Mesenchymal stem cell (in vitro differentiated cells and primary cell): Measurements from ENCODE around the gene ACTMAP.

ENCODE experiments used
- DNase-seq: peaks from one replicate; pipeline ENCODE4 v3.0.0-alpha.2; 2013
- H2AFZ ChIP-seq: one replicate; pipeline ENCODE4 v1.6.1; 2013; ENCODE audit warnings: low read depth, mild to moderate bottlenecking, control low read depth, inconsistent platforms, low read length, moderate library complexity
- H2AK5ac ChIP-seq: 2 replicates; pipeline ENCODE4 v1.6.1; 2013; ENCODE audit warnings: low read length, moderate library complexity, mild to moderate bottlenecking, inconsistent platforms; ENCODE audit not compliant: severe bottlenecking
- H2BK120ac ChIP-seq: one replicate; pipeline ENCODE4 v1.6.1; 2013; ENCODE audit warnings: low read depth, mild to moderate bottlenecking, inconsistent platforms, low read length, moderate library complexity
- H2BK12ac ChIP-seq, 2 experiments: one replicate each; pipeline ENCODE4 v1.6.1; 2013; ENCODE audit warnings: inconsistent platforms in 2 of 2, low read length in 2 of 2, mild to moderate bottlenecking in 2 of 2, moderate library complexity in 2 of 2, control low read depth in 1 of 2
- H2BK15ac ChIP-seq: one replicate; pipeline ENCODE4 v1.6.1; 2013; ENCODE audit warnings: mild to moderate bottlenecking, low read depth, inconsistent platforms; ENCODE audit not compliant: poor library complexity, severe bottlenecking
- H2BK5ac ChIP-seq: 2 replicates; pipeline ENCODE4 v1.6.1; 2013; ENCODE audit warnings: low read depth, mild to moderate bottlenecking, low read length, control low read depth, inconsistent platforms; ENCODE audit not compliant: poor library complexity, severe bottlenecking
- H3K14ac ChIP-seq, 2 experiments: one replicate each; pipeline ENCODE4 v1.6.1; 2013; ENCODE audit warnings: inconsistent platforms in 2 of 2, low read length in 2 of 2, control low read depth in 1 of 2, mild to moderate bottlenecking in 1 of 2, moderate library complexity in 1 of 2
- H3K18ac ChIP-seq, 2 experiments: one replicate each; pipeline ENCODE4 v1.6.1; 2013; ENCODE audit warnings: inconsistent platforms in 2 of 2, low read length in 2 of 2, control low read depth in 1 of 2, low read depth in 1 of 2, mild to moderate bottlenecking in 1 of 2
- H3K23ac ChIP-seq, 2 experiments: one replicate each; pipeline ENCODE4 v1.6.1; 2013; ENCODE audit warnings: inconsistent platforms in 2 of 2, low read length in 2 of 2, mild to moderate bottlenecking in 2 of 2, moderate library complexity in 2 of 2, control low read depth in 1 of 2
- H3K27ac ChIP-seq: 2 replicates; pipeline ENCODE4 v1.5.1; 2013; ENCODE audit warnings: mild to moderate bottlenecking, moderate library complexity, low read length, control low read depth, inconsistent platforms; ENCODE audit not compliant: poor library complexity, severe bottlenecking
- H3K27me3 ChIP-seq, 2 experiments: 2 replicates each; pipeline versions ENCODE4 v1.6.1 to v1.7.0; 2013; ENCODE audit warnings: low read length in 2 of 2, mild to moderate bottlenecking in 2 of 2, moderate library complexity in 2 of 2, control low read depth in 1 of 2, inconsistent platforms in 1 of 2; ENCODE audit not compliant: control insufficient read depth in 1 of 2, insufficient read depth in 1 of 2
- H3K36me3 ChIP-seq, 2 experiments: 2 replicates each; pipeline versions ENCODE4 v1.6.1 to v1.7.0; 2013; ENCODE audit warnings: low read length in 2 of 2, control low read depth in 1 of 2, inconsistent platforms in 1 of 2, low read depth in 1 of 2, mild to moderate bottlenecking in 1 of 2; ENCODE audit not compliant: insufficient read depth in 2 of 2, control insufficient read depth in 1 of 2
- H3K4ac ChIP-seq, 2 experiments: one replicate each; pipeline ENCODE4 v1.6.1; 2013; ENCODE audit warnings: inconsistent platforms in 2 of 2, low read length in 2 of 2, mild to moderate bottlenecking in 2 of 2, moderate library complexity in 2 of 2, control low read depth in 1 of 2, low read depth in 1 of 2
- H3K4me1 ChIP-seq: 2 replicates; pipeline ENCODE4 v1.6.1; 2013; ENCODE audit warnings: low read depth, low read length, control low read depth; ENCODE audit not compliant: control insufficient read depth, insufficient read depth
- H3K4me2 ChIP-seq: 2 replicates; pipeline ENCODE4 v1.6.1; 2013; ENCODE audit warnings: low read length, mild to moderate bottlenecking, inconsistent platforms; ENCODE audit not compliant: poor library complexity, severe bottlenecking
- H3K4me3 ChIP-seq, 2 experiments: 2 replicates each; pipeline versions ENCODE4 v1.5.1 to v1.7.0; 2013; ENCODE audit warnings: low read length in 2 of 2, mild to moderate bottlenecking in 2 of 2, control low read depth in 1 of 2, low read depth in 1 of 2; ENCODE audit not compliant: insufficient read depth in 1 of 2
- H3K79me1 ChIP-seq: replicated peaks from 2 replicates; pipeline ENCODE4 v1.6.1; 2013; ENCODE audit warnings: mild to moderate bottlenecking, control low read depth, low read length, inconsistent platforms; ENCODE audit not compliant: poor library complexity, severe bottlenecking
- H3K9ac ChIP-seq: 2 replicates; pipeline ENCODE4 v1.7.0; 2013; ENCODE audit warnings: mild to moderate bottlenecking, low read length, moderate library complexity
- H3K9me3 ChIP-seq: 2 replicates; pipeline ENCODE4 v1.7.0; 2013; ENCODE audit warnings: mild to moderate bottlenecking, low read length; ENCODE audit not compliant: control insufficient read depth
- H4K8ac ChIP-seq: one replicate; pipeline ENCODE4 v1.6.1; 2013; ENCODE audit warnings: inconsistent platforms, mild to moderate bottlenecking, low read length, moderate library complexity
- H4K91ac ChIP-seq: one replicate; pipeline ENCODE4 v1.6.1; 2013; ENCODE audit warnings: mild to moderate bottlenecking, low read length, inconsistent platforms
- WGBS: methylation state at CpG from one replicate; pipeline ENCODE4 v1.1.7; 2013; ENCODE audit warnings: mixed read lengths; 5-methylcytosine and 5-hydroxymethylcytosine counted together

Gene ACTMAP

GRCh38 chr19:40754611-40755247, 4.5 kb upstream of the ACTMAP start:
- Histone ChIP-seq H3K4ac (no peak overlapping the region), H2BK12ac (no peak overlapping the region), H4K91ac (peak overlapping the region; percentile 62), H3K23ac (no peak overlapping the region), H3K4me1 (peaks cover 31% of the 10 kb centered on the region), H3K36me3 (peaks cover 41 to 44% of the 10 kb centered on the region in 2 experiments), H3K9me3 (no peaks in the 10 kb centered on the region), H3K79me1 (peaks cover 17% of the 10 kb centered on the region), H2BK5ac (no peak overlapping the region), H2BK15ac (no peak overlapping the region), H4K8ac (no peak overlapping the region), H3K14ac (no peak overlapping the region), H3K4me3 (peak overlapping the region in 1 of 2 experiments; percentile 43), H3K18ac (peak overlapping the region in 1 of 2 experiments; percentile 50), H3K27me3 (no peaks in the 10 kb centered on the region), H2BK120ac (no peak overlapping the region), H3K27ac (no peak overlapping the region), H2AFZ (no peak overlapping the region), H3K4me2 (peak overlapping the region; percentile 23), H3K9ac (peak overlapping the region; percentile 52), H2AK5ac (peak overlapping the region; percentile 33)
- WGBS, result 90% methylated on average over 5 of the region's 9 CpGs
- peak; percentile 40 for DNase-seq

- Histone ChIP-seq H2BK5ac (no peak overlapping the region), H3K18ac (no peak overlapping the region), H3K9ac (peak overlapping the region; percentile 96), H2BK15ac (no peak overlapping the region), H2AK5ac (peak overlapping the region; percentile 35), H3K4me2 (peak overlapping the region; percentile 44), H3K27me3 (no peaks in the 10 kb centered on the region), H3K27ac (no peak overlapping the region), H3K9me3 (no peaks in the 10 kb centered on the region), H3K14ac (no peak overlapping the region), H3K4me3 (peak overlapping the region; percentile 45 to 94), H3K4me1 (peaks cover 43% of the 10 kb centered on the region), H4K8ac (no peak overlapping the region), H2BK12ac (no peak overlapping the region), H3K23ac (no peak overlapping the region), H4K91ac (no peak overlapping the region), H3K79me1 (peaks cover 27% of the 10 kb centered on the region), H3K4ac (peak overlapping the region in 1 of 2 experiments; percentile 67), H3K36me3 (peaks cover 26 to 28% of the 10 kb centered on the region in 2 experiments), H2AFZ (no peak overlapping the region), H2BK120ac (no peak overlapping the region)
- no peak for DNase-seq
- 88% methylated on average over 8 of the region's 12 CpGs for WGBS
These were observed 2.0 kb upstream of the ACTMAP start for GRCh38 chr19:40752257-40752781.

- Histone ChIP-seq H2AK5ac (peak within 1 kb of the TSS; percentile 100), H3K14ac (peak within 1 kb of the TSS in 1 of 2 experiments; percentile 23), H3K9ac (peak within 1 kb of the TSS; percentile 96), H3K4me3 (peak within 1 kb of the TSS; percentile 84 to 94), H3K4me1 (peaks cover 38% of the 10 kb centered on the region), H3K79me1 (peaks cover 22% of the 10 kb centered on the region), H3K27me3 (no peaks in the 10 kb centered on the region), H3K18ac (peak within 1 kb of the TSS; percentile 94 to 96), H3K4me2 (peak within 1 kb of the TSS; percentile 94), H4K91ac (peak within 1 kb of the TSS; percentile 97), H3K4ac (peak within 1 kb of the TSS; percentile 89 to 99), H3K23ac (peak within 1 kb of the TSS in 1 of 2 experiments; percentile 9), H2BK15ac (peak within 1 kb of the TSS; percentile 99), H2BK120ac (peak within 1 kb of the TSS; percentile 91), H4K8ac (peak within 1 kb of the TSS; percentile 99), H2AFZ (peak within 1 kb of the TSS; percentile 6), H3K36me3 (peaks cover 13 to 16% of the 10 kb centered on the region in 2 experiments), H3K9me3 (no peaks in the 10 kb centered on the region), H2BK12ac (peak within 1 kb of the TSS in 1 of 2 experiments; percentile 51), H2BK5ac (peak within 1 kb of the TSS; percentile 90), H3K27ac (peak within 1 kb of the TSS; percentile 92)
- DNase-seq, result peak; percentile 99
- under 1% methylated on average over 46 of the region's 46 CpGs for WGBS
These were observed 729 bp upstream of the ACTMAP start, which contains the start of gene SNRPA for GRCh38 chr19:40750874-40751537. TSS of gene SNRPA (plus strand) at chr19:40751203. CDS start at chr19:40751409, 206 bp downstream.

GRCh38 chr19:40747536-40747935, 2.7 kb downstream of the ACTMAP start:
- Histone ChIP-seq H4K91ac (no peak overlapping the region), H2BK120ac (no peak overlapping the region), H3K27me3 (no peaks in the 10 kb centered on the region), H3K4ac (no peak overlapping the region), H3K9ac (no peak overlapping the region), H2AFZ (no peak overlapping the region), H3K14ac (no peak overlapping the region), H3K36me3 (peaks cover 5 to 11% of the 10 kb centered on the region in 2 experiments), H2BK15ac (no peak overlapping the region), H3K4me3 (no peak overlapping the region), H3K18ac (no peak overlapping the region), H3K4me1 (peaks cover 36% of the 10 kb centered on the region), H3K23ac (no peak overlapping the region), H4K8ac (no peak overlapping the region), H3K9me3 (no peaks in the 10 kb centered on the region), H2AK5ac (no peak overlapping the region), H2BK5ac (no peak overlapping the region), H3K4me2 (no peak overlapping the region), H3K79me1 (peaks cover 24% of the 10 kb centered on the region), H3K27ac (no peak overlapping the region), H2BK12ac (peak overlapping the region in 1 of 2 experiments; percentile 55)
- 99% methylated on average over 7 of the region's 7 CpGs for WGBS
- no peak for DNase-seq
